CD14-positive monocyte (primary cell): ENCODE measurements around the gene MADD. TPM values are rescaled to one million over a fixed set of nuclear protein-coding genes. Genes with fewer than 3 reads are reported as not detected.

Source experiments
- DNase-seq, 3 donors: peaks; one replicate each; pipeline ENCODE4 v3.0.0-alpha.2; 2011 to 2022
- H2AFZ ChIP-seq: 2 replicates; pipeline ENCODE4 v1.6.0; 2012; ENCODE audit warnings: mild to moderate bottlenecking, low read depth, low read length, inconsistent platforms; ENCODE audit not compliant: insufficient read depth, poor library complexity, severe bottlenecking
- H3K27ac ChIP-seq, 2 donors: 1 replicate in 1 of 2; 2 replicates in 1 of 2; pipeline ENCODE4 v1.5.1; 2012 to 2013; ENCODE audit warnings: low read length in 2 of 2, control low read depth in 1 of 2, inconsistent platforms in 1 of 2, low read depth in 1 of 2, mild to moderate bottlenecking in 1 of 2
- H3K27me3 ChIP-seq, 2 donors: one replicate each; pipeline versions ENCODE4 v1.6.0 to v1.6.1; 2011 to 2013; ENCODE audit warnings: low read length in 2 of 2; ENCODE audit not compliant: control insufficient read depth in 2 of 2, insufficient read depth in 2 of 2
- H3K36me3 ChIP-seq, 2 donors: replicated peaks in 1 of 2; 1 replicate in 1 of 2; 2 replicates in 1 of 2; pipeline versions ENCODE4 v1.5.1 to v1.6.1; 2012 to 2013; ENCODE audit warnings: low read length in 2 of 2, control low read depth in 1 of 2, inconsistent platforms in 1 of 2, mild to moderate bottlenecking in 1 of 2; ENCODE audit not compliant: insufficient read depth in 2 of 2, control insufficient read depth in 1 of 2
- H3K4me1 ChIP-seq, 2 donors: 1 replicate in 1 of 2; 2 replicates in 1 of 2; pipeline versions ENCODE4 v1.5.1 to v1.6.1; 2012 to 2013; ENCODE audit warnings: low read length in 2 of 2, control low read depth in 1 of 2, inconsistent platforms in 1 of 2, mild to moderate bottlenecking in 1 of 2, moderate library complexity in 1 of 2; ENCODE audit not compliant: insufficient read depth in 2 of 2, control insufficient read depth in 1 of 2
- H3K4me2 ChIP-seq: replicated peaks from 2 replicates; pipeline ENCODE3; 2012; ENCODE audit warnings: low read length, moderate library complexity, mild to moderate bottlenecking; ENCODE audit not compliant: poor library complexity, severe bottlenecking; ENCODE audit errors: extremely low read depth
- H3K4me3 ChIP-seq, 3 experiments: fragments of 200-600 bp in 1 of 3; sonication (generic) in 1 of 3; replicated peaks in 1 of 3; 1 replicate in 2 of 3; 2 replicates in 1 of 3; pipeline ENCODE4 v1.5.1; 2011 to 2013; ENCODE audit warnings: low read length in 3 of 3, mild to moderate bottlenecking in 3 of 3, control low read depth in 2 of 3, low read depth in 2 of 3, inconsistent platforms in 1 of 3, moderate library complexity in 1 of 3
- H3K79me2 ChIP-seq: 2 replicates; pipeline ENCODE4 v1.6.0; 2012; ENCODE audit warnings: mild to moderate bottlenecking, control low read depth, inconsistent platforms, low read length, moderate library complexity; ENCODE audit not compliant: insufficient read depth
- H3K9ac ChIP-seq: 2 replicates; pipeline ENCODE4 v1.6.0; 2017; ENCODE audit warnings: low read length, mild to moderate bottlenecking; ENCODE audit not compliant: insufficient read depth, poor library complexity, severe bottlenecking
- H3K9me3 ChIP-seq, 2 donors: replicated peaks in 1 of 2; 1 replicate in 1 of 2; 2 replicates in 1 of 2; pipeline versions ENCODE4 v1.5.1 to v1.6.1; 2012 to 2013; ENCODE audit warnings: low read length in 2 of 2, control low read depth in 1 of 2; ENCODE audit not compliant: control insufficient read depth in 1 of 2, insufficient read depth in 1 of 2
- H4K20me1 ChIP-seq: 2 replicates; pipeline ENCODE4 v1.6.0; 2012; ENCODE audit warnings: mild to moderate bottlenecking, low read length, control low read depth, moderate library complexity; ENCODE audit not compliant: insufficient read depth
- H3K27ac Mint-ChIP-seq, 7 donors: one replicate each; pipeline ENCODE4 v1.8.0; 2020; ENCODE audit warnings: mild to moderate bottlenecking in 7 of 7, mixed read lengths in 7 of 7, moderate library complexity in 6 of 7, inconsistent platforms in 2 of 7
- H3K27me3 Mint-ChIP-seq, 3 donors: one replicate each; pipeline ENCODE4 v1.8.0; 2021 to 2022; ENCODE audit warnings: low read depth in 3 of 3, mild to moderate bottlenecking in 3 of 3, mixed read lengths in 3 of 3, moderate library complexity in 3 of 3, inconsistent platforms in 1 of 3
- H3K36me3 Mint-ChIP-seq, 2 donors: one replicate each; pipeline ENCODE4 v1.8.0; 2020; ENCODE audit warnings: mixed read lengths in 2 of 2, inconsistent platforms in 1 of 2, mild to moderate bottlenecking in 1 of 2
- H3K4me1 Mint-ChIP-seq: one replicate; pipeline ENCODE4 v1.8.0; 2020; ENCODE audit warnings: mild to moderate bottlenecking, mixed read lengths
- H3K4me3 Mint-ChIP-seq, 2 donors: one replicate each; pipeline ENCODE4 v1.8.0; 2020; ENCODE audit warnings: mild to moderate bottlenecking in 2 of 2, mixed read lengths in 2 of 2, moderate library complexity in 1 of 2
- H3K9me3 Mint-ChIP-seq, 7 donors: one replicate each; pipeline ENCODE4 v1.8.0; 2020 to 2022; ENCODE audit warnings: mixed read lengths in 7 of 7, mild to moderate bottlenecking in 6 of 7, moderate library complexity in 6 of 7, inconsistent platforms in 2 of 7
- WGBS: methylation state at CpG from one replicate; pipeline ENCODE4 v1.1.5; 2013; ENCODE audit warnings: missing lambda C conversion rate; ENCODE audit not compliant: insufficient coverage; 5-methylcytosine and 5-hydroxymethylcytosine counted together
- intact Hi-C, 2 donors: fragments of 100-400 bp; cut with micrococcal nuclease; formaldehyde crosslinking; loops; one replicate each; pipeline versions ENCODE4 v1.15.0 to v1.15.1; 2023
- polyA plus RNA-seq, 3 donors: library from polyadenylated mRNA; depleted of rRNA in 1 of 3; unstranded in 2 of 3; stranded (reverse) in 1 of 3; fragments of 300-500 nt in 2 of 3; fragments of >200 nt in 1 of 3; fragmentation: Illumina TruSeq in 2 of 3; gene quantifications; 1 replicate in 2 of 3; 2 replicates in 1 of 3; pipeline ENCODE4 v1.2.3, GENCODE V29; 2012 to 2021
- TF ChIP-seq, protein P1 (sequence below): fragments of 200-600 bp; IDR thresholded peaks from one replicate; pipeline ENCODE4 v1.8.0; 2022; ENCODE audit warnings: antibody characterized with exemption, mild to moderate bottlenecking

Gene MADD
- polyA plus RNA-seq, 3 donors = 6.4 to 58.1 (median 12.2) TPM

DNA sequence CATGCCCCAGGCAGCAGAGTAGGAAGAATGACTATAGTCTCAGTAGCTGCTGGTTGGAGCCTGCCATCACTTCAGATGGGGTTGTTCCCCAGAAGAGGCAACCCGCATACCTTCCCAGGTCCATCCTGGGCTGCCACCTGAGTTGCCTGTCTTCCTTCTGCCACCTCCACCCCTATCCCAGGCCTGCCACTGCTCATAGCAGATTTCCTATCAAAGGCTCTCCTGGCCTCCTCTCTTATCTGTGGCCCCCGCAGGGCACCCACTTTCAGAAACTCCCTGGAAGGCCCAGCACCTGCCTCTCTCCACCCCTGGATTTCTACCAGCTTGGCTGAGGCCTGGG, 12.8 kb upstream of the MADD start:
- Mint-ChIP-seq H3K4me1 (peaks cover 50% of the 10 kb centered on the region), H3K4me3 (no peak overlapping the region)

DNA sequence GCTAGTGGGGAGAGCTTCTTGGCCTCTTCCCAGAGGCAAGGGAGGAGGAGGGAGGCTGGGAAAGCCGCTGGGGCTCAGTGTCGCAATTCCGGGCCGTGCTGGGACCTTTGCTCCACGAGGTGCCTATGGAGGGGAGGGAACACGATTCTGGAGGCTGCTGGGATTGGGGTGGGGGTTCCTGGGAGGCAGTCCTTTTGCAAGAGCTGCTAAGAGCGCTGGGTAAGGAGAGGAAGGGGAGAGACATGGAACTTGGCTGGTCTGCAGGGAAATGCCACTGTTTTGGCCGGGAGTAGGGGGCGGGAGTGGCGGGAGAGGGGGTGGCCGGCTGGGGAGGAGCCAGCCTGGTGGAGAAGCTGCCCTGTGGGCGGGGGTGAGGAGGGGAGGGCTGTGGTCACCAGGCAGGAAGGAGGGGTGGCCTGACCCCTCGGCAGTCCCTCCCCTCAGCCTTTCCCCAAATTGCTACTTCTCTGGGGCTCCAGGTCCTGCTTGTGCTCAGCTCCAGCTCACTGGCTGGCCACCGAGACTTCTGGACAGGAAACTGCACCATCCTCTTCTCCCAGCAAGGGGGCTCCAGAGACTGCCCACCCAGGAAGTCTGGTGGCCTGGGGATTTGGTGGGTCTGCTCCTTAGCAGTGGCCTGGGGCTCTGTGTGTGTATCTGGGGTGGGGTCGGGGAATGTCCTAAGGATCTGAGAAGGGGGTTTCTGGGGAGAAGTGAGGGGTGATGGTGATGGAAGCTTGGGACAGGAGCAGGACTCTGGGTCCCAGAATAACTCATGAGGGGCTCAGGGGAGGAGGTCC, 12.2 kb upstream of the MADD start, which contains the start of gene NR1H3:
TSS of gene NR1H3 (plus strand) at position 480 of the 800 bp plus-strand sequence. CDS start 1,221 bp downstream, outside the sequence.
- Histone ChIP-seq H3K27ac (peak within 1 kb of the TSS; percentile 28 to 38), H3K79me2 (no peaks in the 10 kb centered on the region), H3K4me2 (peak within 1 kb of the TSS; percentile 71), H3K27me3 (no peaks in the 10 kb centered on the region), H2AFZ (peak within 1 kb of the TSS; percentile 81), H3K9ac (peak within 1 kb of the TSS; percentile 45), H3K36me3 (no peaks in the 10 kb centered on the region), H4K20me1 (no peaks in the 10 kb centered on the region), H3K4me1 (peaks cover 36 to 49% of the 10 kb centered on the region in 2 donors), H3K4me3 (peak within 1 kb of the TSS in 2 of 3 experiments; percentile 26 to 62), H3K9me3 (no peaks in the 10 kb centered on the region)
- Mint-ChIP-seq H3K27ac (peak within 1 kb of the TSS in 6 of 7 donors; percentile 40 to 85 (median 70)), H3K4me3 (peak within 1 kb of the TSS; percentile 58 to 85), H3K4me1 (peaks cover 50% of the 10 kb centered on the region), H3K9me3 (no peaks in the 10 kb centered on the region), H3K36me3 (peaks cover 0 to 4% of the 10 kb centered on the region in 2 donors), H3K27me3 (peaks cover 0 to 2% (median 1%) of the 10 kb centered on the region in 3 donors)
- WGBS = 4% methylated on average over 11 of the region's 15 CpGs
- peak; percentile 41 to 56 (median 42) for DNase-seq
- TF ChIP-seq, protein P1, sequence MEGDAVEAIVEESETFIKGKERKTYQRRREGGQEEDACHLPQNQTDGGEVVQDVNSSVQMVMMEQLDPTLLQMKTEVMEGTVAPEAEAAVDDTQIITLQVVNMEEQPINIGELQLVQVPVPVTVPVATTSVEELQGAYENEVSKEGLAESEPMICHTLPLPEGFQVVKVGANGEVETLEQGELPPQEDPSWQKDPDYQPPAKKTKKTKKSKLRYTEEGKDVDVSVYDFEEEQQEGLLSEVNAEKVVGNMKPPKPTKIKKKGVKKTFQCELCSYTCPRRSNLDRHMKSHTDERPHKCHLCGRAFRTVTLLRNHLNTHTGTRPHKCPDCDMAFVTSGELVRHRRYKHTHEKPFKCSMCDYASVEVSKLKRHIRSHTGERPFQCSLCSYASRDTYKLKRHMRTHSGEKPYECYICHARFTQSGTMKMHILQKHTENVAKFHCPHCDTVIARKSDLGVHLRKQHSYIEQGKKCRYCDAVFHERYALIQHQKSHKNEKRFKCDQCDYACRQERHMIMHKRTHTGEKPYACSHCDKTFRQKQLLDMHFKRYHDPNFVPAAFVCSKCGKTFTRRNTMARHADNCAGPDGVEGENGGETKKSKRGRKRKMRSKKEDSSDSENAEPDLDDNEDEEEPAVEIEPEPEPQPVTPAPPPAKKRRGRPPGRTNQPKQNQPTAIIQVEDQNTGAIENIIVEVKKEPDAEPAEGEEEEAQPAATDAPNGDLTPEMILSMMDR = peak; percentile 67
- intact Hi-C loops = no loop called here

More for the DNA sequence above, 12.8 kb upstream of the MADD start:
- Histone ChIP-seq H2AFZ (peak overlapping the region; percentile 81), H3K36me3 (no peaks in the 10 kb centered on the region), H3K4me2 (peak overlapping the region; percentile 71), H3K27me3 (no peaks in the 10 kb centered on the region), H3K4me3 (peak overlapping the region in 1 of 3 experiments; percentile 62), H3K9me3 (no peaks in the 10 kb centered on the region), H3K9ac (peak overlapping the region; percentile 45), H3K27ac (peak overlapping the region; percentile 28 to 38), H3K79me2 (no peaks in the 10 kb centered on the region), H4K20me1 (no peaks in the 10 kb centered on the region), H3K4me1 (peaks cover 36 to 49% of the 10 kb centered on the region in 2 donors)
- Mint-ChIP-seq H3K9me3 (no peaks in the 10 kb centered on the region), H3K36me3 (peaks cover 0 to 4% of the 10 kb centered on the region in 2 donors), H3K27me3 (peaks cover 0 to 2% (median 1%) of the 10 kb centered on the region in 3 donors), H3K27ac (peak overlapping the region in 3 of 7 donors; percentile 10 to 70 (median 53))
- intact Hi-C loops = no loop called here
- DNase-seq = no peak
- TF ChIP-seq, protein P1 = no peak
- WGBS = 100% methylated on average over 1 of the region's 2 CpGs
